ENCODE data around the gene MFAP3L.
"Not testable (repeated sequence)": the region's sequence is repeated elsewhere in the genome, so short reads cannot be mapped to it uniquely, and the experiment has no call there.

The MFAP3L gene

DNA sequence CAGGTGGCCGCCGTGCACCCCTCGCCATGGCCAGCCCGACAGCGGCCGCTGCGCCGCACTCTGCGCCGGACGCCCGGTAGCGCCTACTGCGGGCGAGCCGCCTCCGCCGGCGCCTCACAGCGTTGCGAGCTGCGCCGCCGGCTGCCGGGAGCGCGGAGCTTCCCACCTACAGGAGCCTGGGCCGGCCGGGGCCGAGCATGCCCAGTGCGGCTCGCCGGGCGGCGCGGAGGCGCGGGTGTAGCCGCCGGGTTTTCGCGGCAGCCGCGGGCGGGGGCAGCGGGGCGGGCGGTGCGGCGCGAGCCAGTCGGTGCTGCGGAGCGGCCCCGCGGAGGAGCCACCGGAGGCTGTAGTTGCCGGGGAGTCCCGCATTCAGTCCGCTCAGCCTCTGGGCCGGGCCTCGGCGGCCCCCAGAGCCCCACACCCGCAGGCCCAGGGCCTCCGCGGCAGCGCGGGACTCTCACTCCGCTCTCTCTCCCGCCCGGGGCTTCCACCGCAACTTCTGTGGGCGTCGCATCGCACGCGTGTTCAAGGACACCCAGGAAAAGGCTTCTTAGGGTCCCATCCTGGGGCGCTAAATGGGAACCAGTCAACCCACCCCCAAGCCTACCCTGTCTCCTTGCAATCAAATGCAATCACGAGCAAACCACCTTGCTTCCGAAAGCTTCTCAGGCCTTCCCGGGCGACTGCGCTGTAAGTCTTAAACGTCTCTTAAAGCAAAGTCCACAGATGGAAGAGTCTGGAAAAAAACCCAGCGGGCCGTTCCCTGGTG is at the start of gene MFAP3L:
Gene MFAP3L (minus strand): TSS at position 143 of the 769 bp plus-strand sequence. CDS start 20,518 bp downstream, outside the sequence.
- DNase-seq (ENCODE audit: low read depth in 1 of 2, low spot score in 1 of 2) = peak; percentile 57 to 82

DNA sequence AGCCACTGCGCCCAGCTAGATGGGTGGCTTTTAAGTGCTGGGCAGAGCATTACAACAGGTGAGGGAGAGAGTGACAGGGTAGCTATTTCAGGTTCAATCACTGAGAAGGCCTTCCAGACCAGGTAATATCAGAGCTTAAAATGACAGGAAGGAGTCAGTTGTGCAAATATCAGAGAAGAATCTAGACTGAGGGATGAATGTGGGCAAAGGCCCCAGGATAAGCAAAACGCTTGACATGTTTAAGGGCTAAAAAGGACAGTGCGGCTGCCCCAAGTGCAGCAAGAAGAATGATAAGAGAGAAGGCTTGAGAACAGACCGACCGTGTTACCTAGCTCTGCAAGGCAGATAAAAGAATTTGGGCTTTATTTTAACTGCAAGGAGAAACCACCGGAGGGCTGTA is 45.0 kb upstream of the MFAP3L start:
- no peak for DNase-seq (ENCODE audit: low read depth in 1 of 2, low spot score in 1 of 2)

DNA sequence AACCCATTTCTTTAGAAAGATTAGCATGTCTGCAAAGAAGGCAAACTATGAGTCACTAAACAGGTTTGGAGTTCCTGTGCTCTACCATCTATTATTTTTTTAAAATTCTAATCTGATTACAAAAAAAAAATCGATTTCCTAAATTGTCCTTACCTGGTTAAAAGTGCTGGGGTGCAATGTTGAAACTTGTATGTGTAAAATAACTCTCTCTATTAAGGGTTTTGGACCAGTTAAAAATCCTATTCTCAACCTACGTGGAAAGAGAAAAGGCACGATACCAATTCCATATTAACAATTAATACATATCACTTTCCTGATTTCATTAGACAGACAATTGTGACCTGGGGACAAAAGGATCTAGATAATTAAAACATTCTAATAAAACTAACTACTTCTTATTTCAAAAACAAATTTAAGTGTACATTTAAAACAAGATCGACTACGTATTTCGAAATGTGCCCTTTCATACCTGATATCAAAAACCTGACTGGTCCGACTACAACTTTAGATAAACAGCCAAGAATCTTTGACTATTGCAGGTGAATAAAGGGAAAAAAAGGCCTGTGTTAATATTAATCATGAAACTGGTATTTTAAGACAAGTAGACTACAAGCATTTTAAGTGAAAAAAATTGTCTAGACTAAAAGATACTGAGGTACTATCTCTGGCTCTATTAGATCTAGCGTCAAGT is 42.4 kb upstream of the MFAP3L start:
- no peak for DNase-seq (ENCODE audit: low read depth in 1 of 2, low spot score in 1 of 2)

DNA sequence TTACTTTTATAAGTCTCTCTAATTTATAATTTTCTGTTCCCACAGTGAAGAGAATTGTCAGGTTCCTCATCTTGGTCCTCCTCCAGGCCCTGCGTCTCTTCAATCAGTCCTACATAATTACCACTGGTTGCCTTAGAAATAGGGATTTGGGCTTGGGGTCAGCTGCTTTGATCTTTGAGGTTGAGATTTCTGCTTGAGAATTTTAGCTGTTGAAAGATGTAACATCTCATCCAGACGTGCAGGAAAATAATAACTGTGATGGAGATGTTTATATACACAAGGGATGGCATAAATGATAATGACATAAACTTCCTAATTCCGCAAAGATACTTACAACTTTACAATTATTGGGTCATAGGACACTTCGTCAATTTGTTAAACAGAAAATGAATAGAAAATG is 33.2 kb upstream of the MFAP3L start:
- no peak for DNase-seq (ENCODE audit: low read depth in 1 of 2, low spot score in 1 of 2)

DNA sequence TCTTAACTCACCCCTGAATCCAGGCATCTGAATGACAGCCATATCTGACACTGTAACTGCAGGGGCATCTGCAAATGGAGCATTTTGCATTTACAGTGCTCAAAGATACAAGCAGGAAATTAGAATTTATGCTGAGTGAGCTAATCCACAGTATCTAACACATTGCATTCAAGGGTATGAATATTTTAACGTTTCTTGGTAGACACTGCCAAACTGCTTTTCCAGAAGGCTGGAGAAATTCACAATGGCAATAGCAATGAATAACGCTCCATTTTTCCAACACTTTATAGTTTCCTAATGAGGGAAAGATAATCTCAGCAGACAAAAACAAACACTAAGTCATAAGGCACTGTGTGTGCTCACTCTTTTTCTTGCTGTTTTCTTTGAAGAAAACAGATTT is 32.6 kb upstream of the MFAP3L start:
- DNase-seq (ENCODE audit: low read depth in 1 of 2, low spot score in 1 of 2) = no peak

DNA sequence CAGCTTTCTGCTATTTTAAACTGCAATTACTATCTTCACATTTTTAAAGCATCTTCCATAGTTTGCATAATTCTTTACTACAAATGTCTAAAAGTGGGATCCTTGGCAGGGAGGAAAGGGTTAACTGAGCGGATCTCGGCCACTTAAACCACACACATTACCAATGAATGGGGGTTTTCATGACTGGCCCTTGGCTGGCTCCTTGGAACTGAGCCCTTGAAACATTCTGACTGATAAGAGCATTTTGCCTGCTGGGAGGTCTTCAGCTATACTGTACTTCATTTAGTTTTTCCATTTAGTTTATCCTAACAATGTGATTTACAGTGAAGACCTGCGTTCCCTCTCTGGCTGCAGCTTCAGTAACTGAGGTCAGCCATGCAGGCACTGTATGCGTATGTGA is 31.7 kb upstream of the MFAP3L start:
- no peak for DNase-seq (ENCODE audit: low read depth in 1 of 2, low spot score in 1 of 2)

DNA sequence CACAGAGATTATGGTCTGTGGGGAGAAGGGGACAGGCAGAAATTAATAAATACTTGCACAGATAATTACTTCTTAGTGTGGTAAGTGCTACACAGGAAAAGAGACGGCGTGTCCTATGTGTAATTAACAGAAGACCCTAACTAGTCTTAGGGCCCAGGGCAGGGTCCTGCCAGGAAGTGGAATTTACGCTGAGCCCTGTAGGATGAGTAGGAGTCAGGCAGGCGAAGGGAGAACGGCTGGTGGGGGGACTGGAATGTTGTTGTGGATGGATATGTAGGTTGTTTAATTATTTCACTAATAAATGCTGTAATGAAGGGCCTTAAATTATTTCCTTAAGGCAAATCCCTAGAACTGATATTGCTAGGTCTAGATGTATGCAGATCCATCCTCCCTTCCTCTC is 26.7 kb upstream of the MFAP3L start:
- no peak for DNase-seq (ENCODE audit: low read depth in 1 of 2, low spot score in 1 of 2)

DNA sequence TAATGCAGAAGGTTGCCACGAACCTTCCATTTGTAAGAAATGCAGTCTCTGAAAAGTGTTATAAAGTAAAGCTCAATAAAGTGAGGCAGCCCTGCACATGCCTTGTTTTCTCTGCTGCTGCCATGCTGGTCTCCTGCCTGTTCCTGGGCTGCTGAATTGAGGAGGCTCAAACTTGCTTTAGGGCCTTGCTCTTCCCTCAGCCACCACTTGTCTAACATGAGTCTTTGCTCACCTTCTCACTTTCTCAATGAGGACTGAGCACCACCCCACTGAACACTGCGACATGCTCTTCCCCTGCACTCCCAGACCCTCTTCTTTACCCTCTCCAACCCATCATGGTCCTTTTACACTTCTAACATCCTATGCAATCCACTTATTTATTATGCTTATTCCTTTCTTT is 25.2 kb upstream of the MFAP3L start:
- DNase-seq (ENCODE audit: low read depth in 1 of 2, low spot score in 1 of 2) = no peak

DNA sequence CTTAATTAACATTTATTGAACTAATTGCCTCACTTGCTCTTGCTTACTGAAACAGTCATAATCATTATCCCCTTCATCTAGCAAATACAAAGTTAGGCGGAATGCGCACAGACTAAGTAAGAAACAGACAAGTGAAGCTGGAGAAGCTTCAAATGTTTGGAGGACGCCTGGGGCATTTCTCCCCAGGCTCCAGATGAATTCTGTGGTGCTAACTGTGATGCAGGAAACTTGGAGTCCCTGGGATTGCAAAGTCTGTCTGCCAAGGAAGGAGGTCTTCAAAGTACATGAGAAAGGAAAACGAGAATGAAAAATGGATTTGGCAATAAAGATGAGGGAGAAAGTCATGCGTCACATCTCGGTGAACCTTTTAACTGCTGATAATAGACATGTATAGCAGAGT is 23.6 kb upstream of the MFAP3L start:
- DNase-seq (ENCODE audit: low read depth in 1 of 2, low spot score in 1 of 2) = no peak

DNA sequence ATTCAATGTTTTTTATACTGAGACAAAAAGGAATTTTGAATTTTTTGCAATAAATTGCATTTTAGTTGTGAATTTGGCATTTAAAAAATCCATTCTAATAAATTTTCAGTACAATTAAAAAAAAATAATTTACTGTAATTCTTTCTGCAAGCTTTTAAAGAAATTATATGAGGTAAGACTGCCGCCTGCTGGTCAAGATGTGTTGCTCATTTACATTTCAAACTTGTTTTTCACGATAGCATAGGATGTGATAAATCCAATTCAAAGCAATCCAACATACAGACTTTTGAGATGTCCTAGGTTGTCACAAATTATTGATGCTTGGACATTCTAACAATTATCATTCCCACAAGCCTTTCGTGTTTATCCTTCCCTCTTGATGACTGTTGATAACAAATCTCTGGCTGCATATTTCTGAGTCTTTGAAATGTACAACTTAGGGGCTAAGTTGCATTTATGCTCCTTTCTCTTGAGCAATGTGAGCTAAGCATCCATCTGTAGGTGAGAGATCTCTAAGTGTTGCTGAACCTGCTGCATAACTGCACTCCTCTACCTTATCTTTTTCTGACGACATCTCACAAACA is 21.7 kb upstream of the MFAP3L start:
- DNase-seq (ENCODE audit: low read depth in 1 of 2, low spot score in 1 of 2) = no peak

DNA sequence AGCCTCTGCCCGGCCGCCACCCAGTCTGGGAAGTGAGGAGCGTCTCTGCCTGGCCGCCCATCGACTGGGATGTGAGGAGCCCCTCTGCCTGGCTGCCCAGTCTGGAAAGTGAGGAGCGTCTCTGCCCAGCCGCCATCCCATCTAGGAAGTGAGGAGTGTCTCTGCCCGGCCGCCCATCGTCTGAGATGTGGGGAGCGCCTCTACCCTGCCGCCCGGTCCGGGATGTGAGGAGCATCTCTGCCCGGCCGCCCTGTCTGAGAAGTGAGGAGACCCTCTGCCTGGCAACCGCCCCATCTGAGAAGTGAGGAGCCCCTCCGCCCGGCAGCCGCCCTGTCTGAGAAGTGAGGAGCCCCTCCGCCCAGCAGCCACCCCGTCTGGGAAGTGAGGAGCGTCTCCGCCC is 20.0 kb upstream of the MFAP3L start:
- DNase-seq (ENCODE audit: low read depth in 1 of 2, low spot score in 1 of 2) = not testable (repeated sequence)

DNA sequence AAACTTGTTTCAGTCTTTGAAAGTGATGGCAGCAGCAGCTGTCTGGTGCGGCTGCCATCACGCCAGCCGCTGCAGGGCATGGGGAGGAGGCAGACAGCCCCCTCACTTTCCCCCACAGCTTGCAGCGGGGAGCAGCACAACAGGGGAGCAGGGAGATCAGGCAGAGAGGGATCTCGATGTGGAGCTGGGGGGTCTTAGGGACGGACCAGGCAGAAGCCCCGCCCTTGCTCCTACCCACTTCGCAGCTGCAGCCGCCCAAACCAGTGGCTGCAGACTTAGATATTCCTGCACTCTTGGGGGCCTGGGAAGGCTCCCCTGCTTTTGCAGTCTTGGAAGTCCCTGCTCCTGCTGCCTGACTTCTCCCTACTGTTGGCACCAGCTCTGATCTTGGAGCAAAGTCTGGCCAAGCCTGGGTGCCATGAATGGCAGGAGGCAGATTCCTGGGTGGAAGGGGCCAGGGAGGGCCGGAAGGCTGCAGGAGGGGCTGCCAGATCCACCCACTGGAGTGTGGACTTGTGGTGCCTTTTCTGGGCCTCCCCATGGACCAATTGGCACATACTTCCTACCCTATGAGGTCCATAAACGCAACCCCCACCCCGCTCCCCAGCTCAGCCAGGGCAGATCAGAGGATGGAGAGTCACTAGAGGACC is 14.0 kb upstream of the MFAP3L start:
- DNase-seq (ENCODE audit: low read depth in 1 of 2, low spot score in 1 of 2) = no peak

DNA sequence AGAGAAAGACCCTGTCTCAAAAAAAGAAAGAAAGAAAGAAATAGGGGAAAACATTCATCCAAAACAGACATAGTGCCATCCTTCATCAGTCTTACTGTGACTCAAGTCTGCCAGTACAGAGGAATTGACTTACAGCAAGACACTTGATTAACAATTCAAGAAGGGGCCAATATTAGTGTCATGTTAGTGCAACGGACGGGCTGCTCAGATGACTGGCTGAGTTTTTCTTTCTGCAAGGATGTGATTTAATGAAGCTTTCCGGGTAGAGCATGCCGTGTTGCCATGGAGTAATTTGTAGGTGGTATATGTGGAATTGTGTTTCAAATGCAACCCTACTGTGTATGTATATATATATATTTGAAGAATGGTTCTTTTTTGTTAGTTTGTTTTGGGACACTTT is 12.6 kb upstream of the MFAP3L start:
- DNase-seq (ENCODE audit: low read depth in 1 of 2, low spot score in 1 of 2) = no peak

DNA sequence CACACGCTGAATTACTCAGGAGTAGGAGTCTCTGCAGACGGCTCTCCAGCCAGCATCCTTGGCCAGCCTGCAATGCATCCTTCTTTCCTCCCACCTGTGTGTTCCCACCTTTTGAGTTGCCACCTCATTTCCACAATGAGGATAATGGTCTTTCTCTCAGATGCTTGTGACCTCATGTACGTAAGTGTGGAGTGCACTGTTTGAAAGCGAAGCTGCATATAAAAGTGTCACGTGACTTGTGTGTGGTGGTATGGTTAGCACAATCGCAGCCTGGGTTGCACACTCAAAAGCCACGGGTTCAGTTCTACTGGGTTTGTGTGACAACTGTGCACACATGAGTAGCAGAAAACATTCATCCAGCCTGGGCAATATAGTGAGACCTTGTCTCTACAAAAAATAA is 12.0 kb upstream of the MFAP3L start:
- DNase-seq (ENCODE audit: low read depth in 1 of 2, low spot score in 1 of 2) = no peak

DNA sequence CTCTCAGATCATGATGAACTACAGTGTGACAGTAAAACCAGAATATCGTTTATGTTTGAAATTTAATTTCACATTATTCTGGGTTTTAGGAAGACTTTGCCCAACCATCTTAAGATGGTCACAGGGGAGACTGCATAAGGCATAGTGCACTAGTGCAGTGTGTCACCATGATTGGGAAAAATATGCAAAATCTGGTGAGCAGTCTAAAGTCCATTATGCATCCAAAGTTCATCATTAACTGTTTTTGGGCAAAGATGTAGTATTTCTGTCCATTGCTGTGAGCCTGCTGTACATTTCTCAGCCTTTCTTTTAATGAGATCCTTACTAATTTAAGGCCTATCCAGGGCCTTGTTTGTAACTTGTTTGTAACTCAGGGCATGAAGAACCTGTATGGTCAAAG is 11.3 kb upstream of the MFAP3L start:
- DNase-seq (ENCODE audit: low read depth in 1 of 2, low spot score in 1 of 2) = no peak

DNA sequence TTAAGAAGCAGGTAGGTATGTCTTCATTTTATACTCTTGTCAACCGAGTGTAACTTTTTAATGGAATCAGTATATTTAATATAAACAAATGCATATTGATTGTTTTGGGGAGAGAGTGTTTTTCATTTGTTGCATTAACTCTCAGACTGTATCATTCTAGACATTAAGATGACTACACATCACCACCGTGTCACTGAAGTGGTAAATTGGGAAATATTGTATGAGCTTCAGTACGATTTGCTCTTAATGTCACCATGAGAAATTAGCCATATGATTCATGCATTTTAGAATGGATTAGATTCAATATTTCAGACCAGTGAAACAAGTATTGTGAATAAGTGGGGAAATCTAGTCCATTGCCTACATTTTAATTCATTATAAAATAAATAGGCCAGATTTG is 9.7 kb upstream of the MFAP3L start:
- no peak for DNase-seq (ENCODE audit: low read depth in 1 of 2, low spot score in 1 of 2)

DNA sequence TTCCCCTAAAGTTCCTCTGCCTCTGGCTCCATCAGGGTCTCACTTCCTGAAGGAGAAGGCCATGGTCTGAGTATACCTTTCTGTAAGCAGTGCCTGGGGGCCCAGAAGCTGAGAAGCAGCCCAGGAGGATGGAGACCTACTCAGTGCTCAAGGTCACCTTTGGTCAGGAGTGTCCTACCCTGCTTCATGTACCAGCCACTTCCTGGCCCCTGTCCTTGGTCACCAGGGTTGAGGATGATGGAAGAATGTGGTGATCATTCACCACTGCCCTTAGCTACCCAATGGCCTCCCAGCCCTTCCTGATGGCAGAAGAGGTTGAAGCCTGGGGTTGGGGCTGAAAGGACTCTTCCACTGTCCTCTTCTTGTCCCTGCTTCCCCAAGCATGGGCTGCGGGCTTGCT is 9.0 kb upstream of the MFAP3L start:
- DNase-seq (ENCODE audit: low read depth in 1 of 2, low spot score in 1 of 2) = no peak

DNA sequence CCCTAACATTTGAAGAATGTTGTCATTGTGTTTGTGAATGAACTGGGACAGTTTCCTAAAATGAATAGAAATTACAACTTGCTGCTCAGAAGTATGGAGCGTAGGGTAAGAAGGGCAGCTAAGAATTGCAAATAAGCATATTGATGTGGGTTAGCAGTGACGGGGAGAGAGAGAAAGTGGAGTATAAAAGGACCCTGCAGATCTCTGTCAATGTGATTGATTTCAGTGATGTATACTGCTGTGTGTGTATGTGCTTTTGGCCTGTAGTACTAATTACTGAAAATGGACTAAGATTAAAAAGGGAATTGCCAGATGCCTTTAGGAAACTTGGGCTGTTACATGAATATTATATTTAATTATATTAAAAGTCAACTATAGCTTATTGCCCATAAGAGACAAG is 7.8 kb upstream of the MFAP3L start:
- DNase-seq (ENCODE audit: low read depth in 1 of 2, low spot score in 1 of 2) = no peak

DNA sequence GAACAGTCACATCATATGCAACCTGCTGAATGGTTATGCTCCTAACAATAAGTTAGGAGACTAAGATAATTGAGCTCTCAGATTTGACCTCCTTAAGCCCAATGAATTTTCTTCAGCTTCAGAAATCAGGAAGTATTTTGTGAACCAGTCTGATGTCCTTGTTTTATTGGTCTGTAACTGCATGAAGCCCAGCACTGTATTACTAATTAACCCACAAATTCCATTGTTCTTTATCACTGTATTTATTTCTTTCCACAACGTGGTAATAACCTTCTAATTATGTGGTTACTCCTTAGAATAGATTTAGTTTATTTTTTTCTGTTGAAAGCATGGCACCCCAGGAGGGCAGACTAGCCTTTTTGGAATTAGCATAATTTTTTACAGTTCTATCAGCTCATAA is 3.9 kb upstream of the MFAP3L start:
- no peak for DNase-seq (ENCODE audit: low read depth in 1 of 2, low spot score in 1 of 2)

DNA sequence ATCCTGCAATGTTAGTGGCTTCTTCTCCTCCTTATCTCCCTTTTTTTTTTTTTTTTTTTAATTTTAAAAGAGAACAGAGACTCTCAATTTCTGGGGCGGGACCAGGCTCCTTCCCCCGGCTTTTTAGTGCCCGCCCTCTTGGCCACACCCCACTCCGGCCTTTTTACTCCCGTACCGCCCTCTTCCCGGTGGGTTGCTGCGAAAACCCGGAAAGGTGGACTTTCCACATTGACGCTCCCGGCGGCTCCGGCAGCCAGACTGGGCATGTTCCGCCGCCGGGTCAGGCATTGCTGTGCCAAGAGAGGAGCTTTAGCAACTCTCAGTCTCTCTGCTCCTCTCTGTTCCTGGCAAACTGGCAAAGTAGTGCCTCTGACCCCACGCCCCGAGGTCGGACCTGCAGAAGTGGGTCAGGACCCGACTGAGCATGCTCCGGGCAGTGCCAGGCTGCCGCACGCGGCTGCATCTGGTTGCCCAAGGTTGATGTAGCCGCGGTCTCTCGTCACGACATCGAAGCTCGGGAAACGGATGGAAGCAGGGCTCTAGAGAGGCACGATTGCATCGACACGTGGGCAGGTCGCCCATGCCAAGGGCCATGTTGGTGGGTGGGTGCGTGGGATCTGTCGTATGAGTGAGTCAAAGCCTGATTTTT is 1.1 kb upstream of the MFAP3L start:
- peak; percentile 74 to 89 for DNase-seq (ENCODE audit: low read depth in 1 of 2, low spot score in 1 of 2)

DNA sequence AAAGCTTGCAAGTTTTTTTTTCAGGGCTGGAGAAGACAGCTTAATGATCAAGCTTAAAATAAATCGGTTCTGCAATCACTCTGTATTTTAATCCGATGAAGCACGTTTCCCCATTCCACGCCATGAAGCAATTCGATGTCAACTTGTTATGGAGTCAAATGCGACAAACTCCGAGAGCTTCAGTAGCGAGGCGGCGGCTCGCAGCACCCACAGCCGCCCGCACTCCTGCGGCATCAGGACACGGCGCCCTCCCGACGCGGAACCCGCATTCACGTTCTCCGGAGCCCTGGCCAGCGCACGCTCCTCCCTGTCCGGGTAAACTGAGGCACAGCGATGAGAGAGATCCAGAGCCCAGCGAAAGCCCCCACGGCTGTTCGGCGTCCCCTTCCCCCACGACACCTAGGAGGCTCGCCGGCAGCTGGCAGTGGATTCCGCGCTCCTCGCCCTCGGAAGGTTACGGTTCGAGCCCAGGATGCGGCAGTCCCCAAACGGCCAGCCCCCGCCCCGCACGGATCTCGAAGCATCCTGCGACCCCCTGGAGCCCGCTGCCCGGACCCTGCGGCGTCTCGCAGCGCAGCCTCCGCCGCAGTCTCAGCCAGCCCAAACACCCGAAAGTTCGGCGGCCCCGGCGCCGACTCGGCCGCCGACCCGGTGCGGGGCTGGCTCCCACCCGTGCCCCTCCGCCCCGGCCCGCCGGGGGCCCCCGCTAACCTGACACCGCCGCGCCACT is 507 bp downstream of the MFAP3L start:
- DNase-seq (ENCODE audit: low read depth in 1 of 2, low spot score in 1 of 2) = no peak
